Stimulated activated naive CD8-positive, alpha-beta T cell treated with anti-CD3 and anti-CD28 coated beads, Interleukin-15, Interleukin-2, amounts not matched to agents 100 U/mL and 50 U/mL, for 24 hours (primary cell): ENCODE results near the gene INPP5A.
"Not testable (repeated sequence)": the region's sequence is repeated elsewhere in the genome, so short reads cannot be mapped to it uniquely, and the experiment has no call there.

Experiments used
- ATAC-seq: fragments of 150-1000 bp; cut with Tn5 transposase; one replicate; pipeline ENCODE4 v1.10.0; 2021
- DNase-seq: peaks from one replicate; pipeline ENCODE4 v3.0.0; 2021

The INPP5A gene

GRCh38 chr10:132503581-132504421, 33.8 kb upstream of the INPP5A start:
- no peak for ATAC-seq
- no peak for DNase-seq

GRCh38 chr10:132504501-132505272, 32.9 kb upstream of the INPP5A start:
- DNase-seq (no peak), ATAC-seq (no peak)

GRCh38 chr10:132505546-132505945, 32.0 kb upstream of the INPP5A start:
- not testable (repeated sequence) for ATAC-seq, DNase-seq

GRCh38 chr10:132506711-132507408, 30.7 kb upstream of the INPP5A start:
- ATAC-seq (no peak), DNase-seq (no peak)

GRCh38 chr10:132507409-132507955, 30.1 kb upstream of the INPP5A start:
- DNase-seq (no peak), ATAC-seq (no peak)

GRCh38 chr10:132507956-132508490, 29.6 kb upstream of the INPP5A start:
- DNase-seq (no peak), ATAC-seq (peak; percentile 15)

- no peak for DNase-seq
These were observed 28.8 kb upstream of the INPP5A start for GRCh38 chr10:132508581-132509443.

GRCh38 chr10:132509506-132510173, 27.9 kb upstream of the INPP5A start:
- DNase-seq = no peak
- ATAC-seq = no peak

More at GRCh38 chr10:132508581-132509443, 28.8 kb upstream of the INPP5A start:
- ATAC-seq = no peak

- no peak for ATAC-seq
- no peak for DNase-seq
These were observed 27.4 kb upstream of the INPP5A start for GRCh38 chr10:132510174-132510611.

- no peak for ATAC-seq
- no peak for DNase-seq
These were observed 26.2 kb upstream of the INPP5A start for GRCh38 chr10:132511121-132512051.

- ATAC-seq = no peak
- DNase-seq = no peak
These were observed 25.5 kb upstream of the INPP5A start for GRCh38 chr10:132512052-132512442.

- ATAC-seq = no peak
- DNase-seq = no peak
These were observed 24.8 kb upstream of the INPP5A start for GRCh38 chr10:132512693-132513345.

- ATAC-seq = no peak
- DNase-seq = no peak
These were observed 22.6 kb upstream of the INPP5A start for GRCh38 chr10:132514821-132515520.

GRCh38 chr10:132515811-132516726, 21.5 kb upstream of the INPP5A start:
- ATAC-seq (no peak), DNase-seq (no peak)

- no peak for DNase-seq
- no peak for ATAC-seq
These were observed 20.5 kb upstream of the INPP5A start for GRCh38 chr10:132516771-132517725.
